BJ (cell line): ENCODE data around the gene METAP2. TPM values are rescaled to one million over a fixed set of nuclear protein-coding genes. Genes with fewer than 3 reads are reported as not detected.

ENCODE experiments used
- CTCF ChIA-PET: fragments of 350-600 bp; formaldehyde crosslinking; extraction: SDS; loops from one replicate; lab custom pipeline; 2021; ENCODE audit warnings: antibody characterized with exemption, inconsistent platforms; lab: Yijun Ruan, JAX
- POLR2A ChIA-PET: fragments of 300-600 bp; sonication (Branson Sonifier 250); formaldehyde crosslinking; extraction: SDS; loops from one replicate; lab custom pipeline; 2021; ENCODE audit warnings: antibody characterized with exemption; lab: Charles Lee
- DNase-seq: peaks from one replicate; pipeline ENCODE4 v3.0.0-alpha.2; 2011; ENCODE audit warnings: low read depth
- H3K27me3 ChIP-seq: 2 replicates; pipeline ENCODE4 v1.6.0; 2011; ENCODE audit warnings: low read length; ENCODE audit not compliant: control insufficient read depth, insufficient read depth
- H3K36me3 ChIP-seq: 2 replicates; pipeline ENCODE4 v1.5.1; 2011; ENCODE audit warnings: low read length; ENCODE audit not compliant: control insufficient read depth, insufficient read depth
- H3K4me3 ChIP-seq: 2 replicates; pipeline ENCODE4 v1.5.1; 2011; ENCODE audit warnings: low read depth, mild to moderate bottlenecking, control low read depth, low read length
- CTCF ChIP-seq: IDR thresholded peaks from 2 replicates; pipeline ENCODE4 v1.5.1; 2011; ENCODE audit warnings: low read depth, mild to moderate bottlenecking, control low read depth, inconsistent platforms, low read length, moderate library complexity; ENCODE audit not compliant: insufficient read depth
- polyA minus RNA-seq: library from RNA; depleted of rRNA, polyadenylated mRNA; stranded (reverse); fragments of >200 nt; gene quantifications from 2 replicates; pipeline ENCODE4 v1.2.3, GENCODE V29; 2011; rRNA and poly(A)+ RNA removed
- polyA plus RNA-seq: library from polyadenylated mRNA; depleted of rRNA; stranded (reverse); fragments of >200 nt; gene quantifications from 2 replicates; pipeline ENCODE4 v1.2.3, GENCODE V29; 2011; rRNA removed

The METAP2 gene
- polyA plus RNA-seq = 32.2 and 66.4 TPM in 2 replicates
- 14.4 and 15.2 TPM in 2 replicates for polyA minus RNA-seq

DNA sequence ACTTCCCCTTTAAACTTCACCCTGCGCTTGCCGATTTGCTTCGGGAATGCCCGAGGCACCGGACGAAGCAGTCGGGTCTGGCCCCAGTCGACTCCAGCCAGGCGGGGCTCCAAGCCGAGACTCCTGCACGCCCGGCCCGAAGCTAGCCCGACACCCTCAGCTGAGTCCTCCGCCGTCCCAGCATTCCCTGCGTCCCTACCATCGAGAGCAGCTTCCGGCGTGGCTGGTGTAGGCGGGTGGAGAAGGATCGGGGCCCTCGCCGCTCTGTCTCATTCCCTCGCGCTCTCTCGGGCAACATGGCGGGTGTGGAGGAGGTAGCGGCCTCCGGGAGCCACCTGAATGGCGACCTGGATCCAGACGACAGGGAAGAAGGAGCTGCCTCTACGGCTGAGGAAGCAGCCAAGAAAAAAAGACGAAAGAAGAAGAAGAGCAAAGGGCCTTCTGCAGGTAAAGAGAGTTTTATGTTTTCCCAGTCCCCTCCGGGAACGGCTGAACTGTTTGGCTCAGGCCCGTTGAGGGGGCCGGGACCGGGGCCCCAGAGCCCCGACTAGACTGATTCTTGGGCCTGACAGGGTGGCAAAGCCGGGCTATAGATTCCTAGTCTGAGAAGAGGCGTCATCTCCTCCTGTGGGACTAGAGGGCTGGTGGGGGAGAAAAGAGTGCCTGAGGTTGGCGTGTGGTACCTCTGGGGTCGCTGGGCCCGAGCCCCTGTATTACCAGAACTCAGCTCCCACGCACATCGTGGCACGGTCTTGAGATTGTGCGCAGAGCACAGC is at the start of gene METAP2:
Gene METAP2 (plus strand): TSS at position 269 of the 776 bp plus-strand sequence. CDS start 28 bp downstream, at position 297.
- no peak for TF ChIP-seq CTCF
- ChIA-PET POLR2A (interaction anchor here (1.1 kb wide), 1 partner anchor 257 kb away, joined by 4 read pairs; the partner anchor contains the start of gene FGD6), CTCF (interaction anchor here (0.7 to 2.5 kb wide), 5 partner anchors 14 to 337 kb away, joined by 3 to 7 read pairs (median 3); no protein-coding TSS in a partner anchor)
- H3K4me3 ChIP-seq = peak within 1 kb of the TSS; percentile 93
- H3K27me3 ChIP-seq = no peaks in the 10 kb centered on the region
- peak; percentile 85 for DNase-seq
- peaks cover 5% of the 10 kb centered on the region for H3K36me3 ChIP-seq

GRCh38 chr12:95424271-95424994 is 49.5 kb upstream of the METAP2 start:
- CTCF ChIA-PET = interaction anchor here (0.7 kb wide), 1 partner anchor 12 kb away, joined by 3 read pairs; no protein-coding TSS in a partner anchor

DNA sequence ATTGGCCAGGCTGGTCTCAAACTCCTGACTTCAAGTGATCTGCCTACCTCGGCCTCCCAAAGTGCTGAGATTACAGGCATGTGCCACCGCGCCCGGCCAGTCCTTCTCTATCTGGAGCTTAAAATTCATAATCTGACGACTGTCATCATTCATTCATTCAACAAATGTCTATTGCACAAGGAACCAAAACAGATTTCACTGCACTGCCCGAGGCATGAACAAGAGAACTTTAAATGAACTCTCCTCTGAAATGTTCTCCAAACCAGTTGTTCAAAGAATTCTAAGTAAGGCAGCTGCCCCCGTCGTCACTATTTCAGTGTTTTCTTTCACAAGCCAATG is 44.8 kb upstream of the METAP2 start:
- Histone ChIP-seq H3K36me3 (no peaks in the 10 kb centered on the region), H3K27me3 (no peaks in the 10 kb centered on the region), H3K4me3 (no peak overlapping the region)
- CTCF ChIA-PET = interaction anchor here (0.7 to 1.1 kb wide), 2 partner anchors 146 to 860 kb away, joined by 3 to 4 read pairs; no protein-coding TSS in a partner anchor
- no peak for DNase-seq
- POLR2A ChIA-PET = no interaction called here
- TF ChIP-seq CTCF = no peak

More at GRCh38 chr12:95424271-95424994, 49.5 kb upstream of the METAP2 start:
- no peaks in the 10 kb centered on the region for H3K27me3 ChIP-seq
- no peaks in the 10 kb centered on the region for H3K36me3 ChIP-seq
- no peak overlapping the region for H3K4me3 ChIP-seq
- POLR2A ChIA-PET = no interaction called here
- no peak for DNase-seq
- no peak for TF ChIP-seq CTCF

- CTCF ChIA-PET = no interaction called here
- DNase-seq = no peak
Observed at GRCh38 chr12:95431120-95431519, 42.8 kb upstream of the METAP2 start.

More at GRCh38 chr12:95431120-95431519, 42.8 kb upstream of the METAP2 start:
- Histone ChIP-seq H3K27me3 (no peaks in the 10 kb centered on the region), H3K4me3 (no peak overlapping the region), H3K36me3 (no peaks in the 10 kb centered on the region)
- POLR2A ChIA-PET = no interaction called here
- TF ChIP-seq CTCF = no peak
